Breast epithelium (tissue), 4 donors: ENCODE data around the gene CD244. TPM values are rescaled to one million over a fixed set of nuclear protein-coding genes. Genes with fewer than 3 reads are reported as not detected.

Experiments used
- DNase-seq, 2 donors: peaks; one replicate each; pipeline ENCODE4 v3.0.0-alpha.2; 2019; ENCODE audit warnings: low spot score in 2 of 2
- H3K27ac ChIP-seq, 2 donors: fragments of 200-600 bp; sonication (generic) in 1 of 2; one replicate each; pipeline ENCODE4 v1.5.1; 2016 to 2019; ENCODE audit warnings: mild to moderate bottlenecking in 1 of 2
- H3K27me3 ChIP-seq, 2 donors: fragments of 200-600 bp; sonication (generic) in 1 of 2; one replicate each; pipeline versions ENCODE4 v1.5.1 to v1.6.0; 2017 to 2019; ENCODE audit warnings: control low read depth in 1 of 2, mild to moderate bottlenecking in 1 of 2
- H3K36me3 ChIP-seq: fragments of 200-600 bp; one replicate; pipeline ENCODE4 v1.5.1; 2019
- H3K4me1 ChIP-seq, 2 donors: fragments of 200-600 bp; sonication (generic); one replicate each; pipeline ENCODE4 v1.5.1; 2016 to 2019; ENCODE audit warnings: control low read depth in 1 of 2
- H3K4me3 ChIP-seq, 3 donors: fragments of 200-600 bp; sonication (generic); 1 replicate in 2 of 3; 2 replicates in 1 of 3; pipeline ENCODE4 v1.5.1; 2016 to 2019; ENCODE audit warnings: mild to moderate bottlenecking in 3 of 3, moderate library complexity in 2 of 3
- H3K9me3 ChIP-seq, 2 donors: fragments of 200-600 bp; sonication (generic) in 1 of 2; one replicate each; pipeline ENCODE4 v1.5.1; 2016 to 2019; ENCODE audit warnings: control low read depth in 1 of 2
- CTCF ChIP-seq, 3 donors: fragments of 450-650 bp; IDR thresholded peaks; one replicate each; pipeline ENCODE4 v1.5.1; 2016 to 2017; ENCODE audit warnings: antibody characterized with exemption in 3 of 3, mild to moderate bottlenecking in 3 of 3, moderate library complexity in 3 of 3
- POLR2A ChIP-seq: fragments of 450-650 bp; IDR thresholded peaks from one replicate; pipeline ENCODE4 v1.6.1; 2016; ENCODE audit warnings: antibody characterized with exemption, mild to moderate bottlenecking, moderate library complexity
- POLR2AphosphoS5 ChIP-seq, 3 donors: sonication (generic); formaldehyde crosslinking; IDR thresholded peaks; one replicate each; pipeline ENCODE4 v1.6.1; 2017; ENCODE audit warnings: antibody characterized with exemption in 3 of 3
- intact Hi-C: fragments of 100-400 bp; cut with DNase I; formaldehyde crosslinking; loops from one replicate; pipeline ENCODE4 v1.15.1; 2023; ENCODE audit warnings: low total_unique reads
- total RNA-seq, 3 donors: library from RNA; depleted of rRNA; stranded (reverse); fragments of >200 nt; gene quantifications; one replicate each; pipeline ENCODE4 v1.1.0, GENCODE V29; 2016

The CD244 gene
- total RNA-seq, 3 donors from 2014 or later: 0.64 to 1.6 (median 0.66) TPM

- H3K4me3 ChIP-seq: no peak overlapping the region
- DNase-seq: no peak
- peaks cover 0 to 11% of the 10 kb centered on the region in 2 donors for H3K9me3 ChIP-seq
- intact Hi-C loops: no loop called here
- no peak overlapping the region for H3K27ac ChIP-seq
- H3K27me3 ChIP-seq: no peaks in the 10 kb centered on the region
- no peaks in the 10 kb centered on the region for H3K4me1 ChIP-seq
- TF ChIP-seq POLR2A (no peak), CTCF (IDR thresholded peaks at IDR 0.05) (no peak), POLR2AphosphoS5 (IDR thresholded peaks at IDR 0.05) (no peak)
- H3K36me3 ChIP-seq: no peaks in the 10 kb centered on the region
Observed at GRCh38 chr1:160891474-160891873, 28.8 kb upstream of the CD244 start.

- DNase-seq: no peak
- no peak overlapping the region for H3K4me3 ChIP-seq
- H3K36me3 ChIP-seq: no peaks in the 10 kb centered on the region
- no peaks in the 10 kb centered on the region for H3K27me3 ChIP-seq
- H3K4me1 ChIP-seq: no peaks in the 10 kb centered on the region
- intact Hi-C loops: no loop called here
- no peak overlapping the region for H3K27ac ChIP-seq
- no peak for TF ChIP-seq POLR2A
- TF ChIP-seq POLR2AphosphoS5 (IDR thresholded peaks at IDR 0.05): no peak
- TF ChIP-seq CTCF (IDR thresholded peaks at IDR 0.05): no peak
- H3K9me3 ChIP-seq: peaks cover 0 to 6% of the 10 kb centered on the region in 2 donors
Observed at GRCh38 chr1:160888926-160889325, 26.2 kb upstream of the CD244 start.

GRCh38 chr1:160887071-160887470 is 24.4 kb upstream of the CD244 start:
- no peaks in the 10 kb centered on the region for H3K9me3 ChIP-seq
- H3K4me3 ChIP-seq: no peak overlapping the region
- TF ChIP-seq POLR2AphosphoS5 (IDR thresholded peaks at IDR 0.05) (no peak), CTCF (IDR thresholded peaks at IDR 0.05) (no peak), POLR2A (no peak)
- intact Hi-C loops: no loop called here
- no peaks in the 10 kb centered on the region for H3K27me3 ChIP-seq
- no peak for DNase-seq
- no peaks in the 10 kb centered on the region for H3K4me1 ChIP-seq
- no peak overlapping the region for H3K27ac ChIP-seq
- H3K36me3 ChIP-seq: no peaks in the 10 kb centered on the region

GRCh38 chr1:160885042-160885441 is 22.4 kb upstream of the CD244 start, which contains the start of gene ITLN1:
TSS of gene ITLN1 (minus strand) at chr1:160885180. CDS start at chr1:160884877, 303 bp downstream.
- Histone ChIP-seq H3K36me3 (no peaks in the 10 kb centered on the region), H3K4me3 (no peak within 1 kb of the TSS), H3K27me3 (no peaks in the 10 kb centered on the region), H3K9me3 (no peaks in the 10 kb centered on the region), H3K4me1 (no peaks in the 10 kb centered on the region), H3K27ac (no peak within 1 kb of the TSS)
- no peak for TF ChIP-seq POLR2A
- TF ChIP-seq CTCF (IDR thresholded peaks at IDR 0.05): no peak
- TF ChIP-seq POLR2AphosphoS5 (IDR thresholded peaks at IDR 0.05): no peak
- no peak for DNase-seq
- intact Hi-C loops: no loop called here

- no peak for DNase-seq
- no peaks in the 10 kb centered on the region for H3K4me1 ChIP-seq
- H3K36me3 ChIP-seq: no peaks in the 10 kb centered on the region
- no peak overlapping the region for H3K4me3 ChIP-seq
- TF ChIP-seq POLR2AphosphoS5 (IDR thresholded peaks at IDR 0.05) (no peak), POLR2A (no peak), CTCF (IDR thresholded peaks at IDR 0.05) (peak in 1 of 3 donors; percentile 59)
- no peak overlapping the region for H3K27ac ChIP-seq
- no peaks in the 10 kb centered on the region for H3K27me3 ChIP-seq
- intact Hi-C loops: no loop called here
- H3K9me3 ChIP-seq: no peaks in the 10 kb centered on the region
Observed at GRCh38 chr1:160884579-160884978, 21.9 kb upstream of the CD244 start.
